Stimulated activated CD4-positive, alpha-beta T cell treated with anti-CD3 and anti-CD28 coated beads, TNF-alpha, amount 100 ng/mL, for 1 hour (primary cell): ENCODE results near the gene TMEM52.
"Not testable (repeated sequence)": the region's sequence is repeated elsewhere in the genome, so short reads cannot be mapped to it uniquely, and the experiment has no call there.

Experiments
- DNase-seq, 3 donors: peaks; one replicate each; pipeline ENCODE4 v3.0.0-alpha.2; 2020; ENCODE audit warnings: low read depth in 3 of 3, low spot score in 1 of 3

The TMEM52 gene

GRCh38 chr1:1947493-1947892, 28.4 kb upstream of the TMEM52 start:
- DNase-seq: no peak

- DNase-seq: no peak
Measured at GRCh38 chr1:1946540-1946939, 27.5 kb upstream of the TMEM52 start.

GRCh38 chr1:1945782-1946393, 26.8 kb upstream of the TMEM52 start:
- DNase-seq: no peak

GRCh38 chr1:1943834-1944570, 24.9 kb upstream of the TMEM52 start:
- peak in 1 of 3 donors; percentile 54 for DNase-seq

GRCh38 chr1:1942753-1943656, 23.9 kb upstream of the TMEM52 start:
- no peak for DNase-seq

GRCh38 chr1:1941868-1942752, 23.0 kb upstream of the TMEM52 start:
- DNase-seq: no peak

- DNase-seq: no peak
Measured at GRCh38 chr1:1941211-1941841, 22.2 kb upstream of the TMEM52 start.

GRCh38 chr1:1940123-1940425, 21.0 kb upstream of the TMEM52 start:
- no peak for DNase-seq

GRCh38 chr1:1939296-1940122, 20.4 kb upstream of the TMEM52 start:
- DNase-seq: no peak

GRCh38 chr1:1938613-1939295, 19.7 kb upstream of the TMEM52 start:
- DNase-seq: no peak

GRCh38 chr1:1938276-1938573, 19.1 kb upstream of the TMEM52 start:
- DNase-seq: no peak

- DNase-seq: no peak
Measured at GRCh38 chr1:1937549-1938275, 18.6 kb upstream of the TMEM52 start.

- DNase-seq: no peak
Measured at GRCh38 chr1:1937061-1937460, 18.0 kb upstream of the TMEM52 start.

- DNase-seq: not testable (repeated sequence)
Measured at GRCh38 chr1:1934848-1935247, 15.8 kb upstream of the TMEM52 start.

GRCh38 chr1:1929639-1930545, 10.8 kb upstream of the TMEM52 start:
- DNase-seq: no peak

GRCh38 chr1:1929102-1929638, 10.1 kb upstream of the TMEM52 start:
- DNase-seq: no peak
